ENCODE measurements around the gene IMP4. TPM values are rescaled to one million over a fixed set of nuclear protein-coding genes. Genes with fewer than 3 reads are reported as not detected.

Gene IMP4
- total and polyA plus RNA-seq, 2 of the 8 experiments (the other 6 are each of a cell fraction or from before 2014, with no cell fraction given), result 96.8 to 194 TPM

- Histone ChIP-seq H3K23ac (ENCODE audit: insufficient read length) (no peak overlapping the region), H3K56ac (replicated peaks; ENCODE audit: insufficient read length, low read depth, low read length) (no peak overlapping the region), H3K4me3 (ENCODE audit: extremely low read depth in 1 of 4, insufficient read depth in 2 of 4, low read depth in 3 of 4, low read length in 4 of 4) (no peak overlapping the region), H3K27ac (ENCODE audit: low read depth, low read length) (no peak overlapping the region), H3K79me2 (ENCODE audit: control insufficient read depth in 1 of 2, insufficient read depth in 2 of 2, low read length in 2 of 2) (no peaks in the 10 kb centered on the region), H4K91ac (replicated peaks; ENCODE audit: insufficient read length, low read length) (no peak overlapping the region), H3K79me1 (ENCODE audit: low read depth, low read length) (peaks cover 4% of the 10 kb centered on the region; the same call in 1 of the 2 replicates), H3K18ac (ENCODE audit: extremely low read depth, low read length) (no peak overlapping the region), H3K36me3 (ENCODE audit: control insufficient read depth in 2 of 4, insufficient read depth in 4 of 4, low read length in 3 of 4) (no peaks in the 10 kb centered on the region), H3K4me1 (replicated peaks in 1 of 4; ENCODE audit: control insufficient read depth in 3 of 4, insufficient read depth in 4 of 4, low read length in 3 of 4) (peaks cover 0 to 4% (median 3%) of the 10 kb centered on the region in 4 experiments; a peak in 4 of 7 replicates), H4K8ac (ENCODE audit: extremely low read depth, insufficient read depth, low read length) (no peak overlapping the region), H3K23me2 (ENCODE audit: low read depth, low read length) (peaks cover 3% of the 10 kb centered on the region; the same call in 1 of the 2 replicates), H2BK12ac (ENCODE audit: low read depth, low read length) (no peak overlapping the region), H3K9me3 (ENCODE audit: insufficient read depth in 2 of 2, low read depth in 1 of 2, low read length in 1 of 2) (no peaks in the 10 kb centered on the region), H3K4me2 (ENCODE audit: insufficient read depth in 1 of 2, low read depth in 2 of 2, low read length in 2 of 2) (no peak overlapping the region), H3K27me3 (replicated peaks in 1 of 4; ENCODE audit: control insufficient read depth in 3 of 4, extremely low read depth in 1 of 4, insufficient read depth in 3 of 4, low read length in 3 of 4) (peaks cover 0 to 2% (median 0%) of the 10 kb centered on the region in 4 experiments; a peak in 1 of 7 replicates), H3K9ac (replicated peaks in 1 of 4; ENCODE audit: extremely low read depth in 1 of 4, low read depth in 3 of 4, low read length in 3 of 4) (no peak overlapping the region), H3K4ac (replicated peaks; ENCODE audit: insufficient read length, low read depth, low read length) (no peak overlapping the region), H2AFZ (ENCODE audit: low read length) (no peak overlapping the region), H2AK5ac (ENCODE audit: low read depth, low read length) (no peak overlapping the region), H3K14ac (ENCODE audit: insufficient read length) (no peak overlapping the region), H2BK120ac (replicated peaks; ENCODE audit: low read depth, low read length) (no peak overlapping the region), H2BK20ac (ENCODE audit: low read length) (no peak overlapping the region), H4K20me1 (replicated peaks in 1 of 2; ENCODE audit: control insufficient read depth in 1 of 2, insufficient read depth in 2 of 2, low read length in 2 of 2) (peaks cover 0 to 2% of the 10 kb centered on the region in 2 experiments), H2BK15ac (ENCODE audit: low read length) (no peak overlapping the region), H4K5ac (ENCODE audit: insufficient read length, low read depth, low read length) (no peak overlapping the region), H2BK5ac (ENCODE audit: low read depth, low read length) (no peak overlapping the region)
- DNase-seq (ENCODE audit: low read depth in 1 of 2, low spot score in 2 of 2), result no peak
- ChIA-PET CTCF (ENCODE audit: partially characterized antibody) (interaction anchor here (0.9 to 1.7 kb wide), 3 partner anchors 10 to 19 kb away, joined by 3 to 4 read pairs (median 3); no protein-coding TSS in a partner anchor), POLR2A (ENCODE audit: partially characterized antibody) (interaction anchor here (0.6 kb wide), 1 partner anchor 18 kb away, joined by 3 read pairs; no protein-coding TSS in a partner anchor)
- WGBS, 2 experiments (ENCODE audit: extremely low coverage in 1 of 2, insufficient coverage in 1 of 2, insufficient read length in 1 of 2, insufficient replicate concordance in 2 of 2, low coverage in 1 of 2, low lambda C conversion rate in 2 of 2, missing lambda C conversion rate in 1 of 2), result 89% methylated on average over 19 of the region's 19 CpGs; no CpG with 5 or more reads in 1 of the 2 experiments
- TF ChIP-seq MAFK (IDR thresholded peaks at IDR 0.05; ENCODE audit: low read depth, low read length) (no peak), EP300 (IDR thresholded peaks at IDR 0.05; ENCODE audit: borderline replicate concordance in 1 of 2, low read depth in 2 of 2, low read length in 2 of 2) (no peak), TBP (IDR thresholded peaks at IDR 0.05; ENCODE audit: low read depth, low read length) (no peak), ZNF274 (IDR thresholded peaks at IDR 0.05; ENCODE audit: borderline replicate concordance, extremely low read depth, low read length) (no peak), MAX (IDR thresholded peaks at IDR 0.05) (no peak), TEAD4 (IDR thresholded peaks at IDR 0.05; ENCODE audit: low read depth, low read length) (no peak), RFX5 (IDR thresholded peaks at IDR 0.05; ENCODE audit: borderline replicate concordance, low read depth, low read length) (no peak), POU5F1 (IDR thresholded peaks at IDR 0.05; ENCODE audit: low read depth, low read length) (no peak)
- FAIRE-seq, result no peak
Observed at GRCh38 chr2:130375291-130376266, 32.9 kb downstream of the IMP4 start.

Data from H1 (cell line).